ENCODE measurements around the gene DDX11.
"Not testable (repeated sequence)": the region's sequence is repeated elsewhere in the genome, so short reads cannot be mapped to it uniquely, and the experiment has no call there.

- not testable (repeated sequence) for TF ChIP-seq POLR2A (IDR thresholded peaks at IDR 0.05; ENCODE audit: low read depth, low read length); TAF1 (IDR thresholded peaks at IDR 0.05; ENCODE audit: borderline replicate concordance, low read depth, low read length)
These were observed 50.5 kb downstream of the DDX11 start for GRCh38 chr12:31124158-31124557.

Measured in GM12892 (cell line).